Measurements from ENCODE around the gene IPO4. TPM values are rescaled to one million over a fixed set of nuclear protein-coding genes. Genes with fewer than 3 reads are reported as not detected.

The IPO4 gene
- total and polyA plus RNA-seq, 12 donors, result 19.1 to 84.9 (median 42.8) TPM

GRCh38 chr14:24130380-24130716 is 58.3 kb downstream of the IPO4 start, which contains the start of gene FITM1:
Gene FITM1 (plus strand): TSS chr14:24130659. CDS start chr14:24131564, 905 bp downstream.
- 79 to 90% (median 83%) methylated on average over 5 of the region's 5 CpGs for WGBS, 4 donors
- H3K4me3 ChIP-seq, result no peak within 1 kb of the TSS
- H3K27ac ChIP-seq, result peak within 1 kb of the TSS; percentile 9 to 89 (median 72)
- no peaks in the 10 kb centered on the region for H3K36me3 ChIP-seq (replicated peaks in 1 of 2)
- no peaks in the 10 kb centered on the region for H3K9me3 ChIP-seq (replicated peaks in 1 of 3)
- peaks cover 18 to 28% of the 10 kb centered on the region in 2 donors for H3K4me1 ChIP-seq (replicated peaks in 1 of 2)
- no peaks in the 10 kb centered on the region for H3K27me3 ChIP-seq
- DNase-seq, result no peak
- intact Hi-C loops (cut with DNase I), result no loop called here
- TF ChIP-seq CTCF (IDR thresholded peaks at IDR 0.05) (no peak), POLR2A (IDR thresholded peaks at IDR 0.05) (no peak)

Small RNA genes within 50 kb of the gene (microRNA-seq; reads per million reads assigned to microRNA genes)
- 0 to 0.45 (median 0) reads per million in 3 donors for gene MIR7703

Small RNA genes within 50 kb of the gene (small RNA-seq; reads per million reads assigned to genes)
- gene AL136295.4 (0 reads per million in 2 donors), gene CHMP4A (0 reads per million in 2 donors), gene IPO4 (0 to 0.24 reads per million in 2 donors), gene IRF9 (0 to 0.12 reads per million in 2 donors), gene MDP1 (0 to 0.12 reads per million in 2 donors), gene RNA5SP383 (0.36 to 0.58 reads per million in 2 donors)

Other genes starting within 250 kb of the IPO4 start
Only the 30 nearest of the 34 such genes appear.
- gene DHRS4L2, start 199.9 kb downstream of the IPO4 start, total RNA-seq, result 10 to 100 TPM; 14.8 to 56.4 (median 33.5) TPM
- 10 to 100 TPM; 41.5 to 52.3 (median 45.7) TPM for gene DHRS4L2, start 199.9 kb downstream of the IPO4 start, polyA plus RNA-seq
- gene CARMIL3, start 136.8 kb downstream of the IPO4 start, total RNA-seq, result 1 to 10 TPM in 2 of 9 donors, under 1 TPM in 6, not detected in 1; 0.17 to 1.1 (median 0.68) TPM
- 1 to 10 TPM in 2 of 3 donors, under 1 TPM in 1; 0.73 to 5.8 (median 1.7) TPM for gene CARMIL3, start 136.8 kb downstream of the IPO4 start, polyA plus RNA-seq
- 1 to 10 TPM in 1 of 9 donors, under 1 TPM in 1, not detected in 7; 0.97 to 1.4 TPM for gene CPNE6, start 117.3 kb downstream of the IPO4 start, total RNA-seq
- under 1 TPM; 0.07 to 0.22 (median 0.16) TPM for gene CPNE6, start 117.3 kb downstream of the IPO4 start, polyA plus RNA-seq
- gene PCK2, start 94.5 kb downstream of the IPO4 start, total RNA-seq, result 10 to 100 TPM in 7 of 9 donors, 1 to 10 TPM in 2; 4.4 to 37.0 (median 18.4) TPM
- 10 to 100 TPM in 2 of 3 donors, 1 to 10 TPM in 1; 7.9 to 17.9 (median 10.5) TPM for gene PCK2, start 94.5 kb downstream of the IPO4 start, polyA plus RNA-seq
- gene DCAF11, start 74.0 kb downstream of the IPO4 start, total RNA-seq, result 100 to 1,000 TPM in 8 of 9 donors, 10 to 100 TPM in 1; 88.9 to 401 (median 143) TPM
- gene DCAF11, start 74.0 kb downstream of the IPO4 start, polyA plus RNA-seq, result 10 to 100 TPM; 40.4 to 94.0 (median 42.3) TPM
- gene NRL, start 73.9 kb downstream of the IPO4 start, total RNA-seq, result 10 to 100 TPM in 1 of 9 donors, 1 to 10 TPM in 8; 3.3 to 20.2 (median 4.7) TPM
- 1 to 10 TPM; 2.2 to 3.5 (median 3.1) TPM for gene NRL, start 73.9 kb downstream of the IPO4 start, polyA plus RNA-seq
- gene FITM1, start 58.2 kb downstream of the IPO4 start, total RNA-seq, result 10 to 100 TPM in 4 of 9 donors, 1 to 10 TPM in 5; 6.5 to 15.7 (median 9.7) TPM
- gene FITM1, start 58.2 kb downstream of the IPO4 start, polyA plus RNA-seq, result 10 to 100 TPM in 2 of 3 donors, 1 to 10 TPM in 1; 4.6 to 25.7 (median 13.4) TPM
- 100 to 1,000 TPM; 208 to 359 (median 277) TPM for gene PSME1, start 52.6 kb downstream of the IPO4 start, total RNA-seq
- 100 to 1,000 TPM; 205 to 386 (median 313) TPM for gene PSME1, start 52.6 kb downstream of the IPO4 start, polyA plus RNA-seq
- 10 to 100 TPM; 22.5 to 65.7 (median 40.5) TPM for gene EMC9, start 47.2 kb downstream of the IPO4 start, total RNA-seq
- 100 to 1,000 TPM in 2 of 3 donors, 10 to 100 TPM in 1; 21.6 to 149 (median 127) TPM for gene EMC9, start 47.2 kb downstream of the IPO4 start, polyA plus RNA-seq
- 100 to 1,000 TPM; 107 to 362 (median 191) TPM for gene PSME2, start 42.2 kb downstream of the IPO4 start, total RNA-seq
- 100 to 1,000 TPM; 388 to 752 (median 687) TPM for gene PSME2, start 42.2 kb downstream of the IPO4 start, polyA plus RNA-seq
- gene RNF31, start 41.3 kb downstream of the IPO4 start, total RNA-seq, result 100 to 1,000 TPM in 1 of 9 donors, 10 to 100 TPM in 8; 32.8 to 165 (median 59.7) TPM
- gene RNF31, start 41.3 kb downstream of the IPO4 start, polyA plus RNA-seq, result 100 to 1,000 TPM in 2 of 3 donors, 10 to 100 TPM in 1; 59.3 to 351 (median 198) TPM
- gene IRF9, start 27.6 kb downstream of the IPO4 start, total RNA-seq, result 100 to 1,000 TPM in 4 of 9 donors, 10 to 100 TPM in 5; 32.4 to 119 (median 98.3) TPM
- gene IRF9, start 27.6 kb downstream of the IPO4 start, polyA plus RNA-seq, result 100 to 1,000 TPM; 118 to 151 (median 129) TPM
- 10 to 100 TPM in 4 of 9 donors, 1 to 10 TPM in 5; 1.3 to 18.5 (median 9.4) TPM for gene REC8, start 16.7 kb downstream of the IPO4 start, total RNA-seq
- gene REC8, start 16.7 kb downstream of the IPO4 start, polyA plus RNA-seq, result 100 to 1,000 TPM in 1 of 3 donors, 10 to 100 TPM in 1, 1 to 10 TPM in 1; 3.6 to 111 (median 38.9) TPM
- 100 to 1,000 TPM in 2 of 9 donors, 10 to 100 TPM in 7; 60.0 to 123 (median 90.4) TPM for gene TM9SF1, start 6.6 kb upstream of the IPO4 start, total RNA-seq
- gene TM9SF1, start 6.6 kb upstream of the IPO4 start, polyA plus RNA-seq, result 10 to 100 TPM; 43.7 to 67.2 (median 56.1) TPM
- gene TSSK4, start 16.9 kb upstream of the IPO4 start, total RNA-seq, result under 1 TPM in 1 of 9 donors, not detected in 8; 0.46 TPM
- gene TSSK4, start 16.9 kb upstream of the IPO4 start, polyA plus RNA-seq, result under 1 TPM in 1 of 3 donors, not detected in 2; 0.07 TPM
- gene CHMP4A, start 24.7 kb upstream of the IPO4 start, total RNA-seq, result 10 to 100 TPM; 32.9 to 68.6 (median 56.5) TPM
- gene CHMP4A, start 24.7 kb upstream of the IPO4 start, polyA plus RNA-seq, result 100 to 1,000 TPM in 2 of 3 donors, 10 to 100 TPM in 1; 71.1 to 118 (median 104) TPM
- gene MDP1, start 27.2 kb upstream of the IPO4 start, total RNA-seq, result 10 to 100 TPM; 20.3 to 53.7 (median 28.6) TPM
- gene MDP1, start 27.2 kb upstream of the IPO4 start, polyA plus RNA-seq, result 10 to 100 TPM; 32.2 to 40.2 (median 39.4) TPM
- 100 to 1,000 TPM; 154 to 454 (median 216) TPM for gene NEDD8, start 43.6 kb upstream of the IPO4 start, total RNA-seq
- gene NEDD8, start 43.6 kb upstream of the IPO4 start, polyA plus RNA-seq, result 100 to 1,000 TPM; 136 to 448 (median 215) TPM
- gene GMPR2, start 44.1 kb upstream of the IPO4 start, total RNA-seq, result 100 to 1,000 TPM in 8 of 9 donors, 10 to 100 TPM in 1; 92.5 to 188 (median 131) TPM
- gene GMPR2, start 44.1 kb upstream of the IPO4 start, polyA plus RNA-seq, result 100 to 1,000 TPM in 1 of 3 donors, 10 to 100 TPM in 2; 70.6 to 103 (median 98.0) TPM
- 100 to 1,000 TPM in 5 of 9 donors, 10 to 100 TPM in 4; 76.3 to 216 (median 101) TPM for gene TINF2, start 53.8 kb upstream of the IPO4 start, total RNA-seq
- 100 to 1,000 TPM in 2 of 3 donors, 10 to 100 TPM in 1; 57.8 to 179 (median 103) TPM for gene TINF2, start 53.8 kb upstream of the IPO4 start, polyA plus RNA-seq
- 1 to 10 TPM in 3 of 9 donors, under 1 TPM in 5, not detected in 1; 0.28 to 1.4 (median 0.88) TPM for gene TGM1, start 74.4 kb upstream of the IPO4 start, total RNA-seq
- gene TGM1, start 74.4 kb upstream of the IPO4 start, polyA plus RNA-seq, result 1 to 10 TPM in 2 of 3 donors, under 1 TPM in 1; 0.44 to 2.7 (median 2.2) TPM
- gene RABGGTA, start 82.8 kb upstream of the IPO4 start, total RNA-seq, result 10 to 100 TPM; 26.0 to 40.0 (median 32.3) TPM
- 100 to 1,000 TPM in 1 of 3 donors, 10 to 100 TPM in 2; 15.7 to 124 (median 90.7) TPM for gene RABGGTA, start 82.8 kb upstream of the IPO4 start, polyA plus RNA-seq
- gene DHRS1, start 111.0 kb upstream of the IPO4 start, total RNA-seq, result 10 to 100 TPM; 11.4 to 68.1 (median 36.1) TPM
- 10 to 100 TPM; 19.8 to 38.7 (median 37.6) TPM for gene DHRS1, start 111.0 kb upstream of the IPO4 start, polyA plus RNA-seq
- gene NOP9, start 111.0 kb upstream of the IPO4 start, total RNA-seq, result 10 to 100 TPM in 8 of 9 donors, 1 to 10 TPM in 1; 9.2 to 28.2 (median 18.2) TPM
- gene NOP9, start 111.0 kb upstream of the IPO4 start, polyA plus RNA-seq, result 10 to 100 TPM in 2 of 3 donors, 1 to 10 TPM in 1; 9.1 to 21.1 (median 16.8) TPM
- gene CIDEB, start 119.2 kb upstream of the IPO4 start, total RNA-seq, result 10 to 100 TPM; 16.4 to 80.3 (median 40.5) TPM
- gene CIDEB, start 119.2 kb upstream of the IPO4 start, polyA plus RNA-seq, result 10 to 100 TPM; 17.5 to 73.7 (median 37.4) TPM
- 10 to 100 TPM in 2 of 9 donors, 1 to 10 TPM in 6, under 1 TPM in 1; 0.42 to 11.1 (median 4.2) TPM for gene LTB4R2, start 121.3 kb upstream of the IPO4 start, total RNA-seq
- 1 to 10 TPM in 2 of 3 donors, under 1 TPM in 1; 0.57 to 2.7 (median 1.8) TPM for gene LTB4R2, start 121.3 kb upstream of the IPO4 start, polyA plus RNA-seq
- gene LTB4R, start 122.7 kb upstream of the IPO4 start, total RNA-seq, result 10 to 100 TPM in 5 of 9 donors, 1 to 10 TPM in 4; 1.4 to 21.0 (median 11.0) TPM
- gene LTB4R, start 122.7 kb upstream of the IPO4 start, polyA plus RNA-seq, result 10 to 100 TPM in 2 of 3 donors, 1 to 10 TPM in 1; 9.4 to 30.2 (median 17.5) TPM
- 10 to 100 TPM in 5 of 9 donors, 1 to 10 TPM in 4; 3.9 to 34.0 (median 12.5) TPM for gene ADCY4, start 146.3 kb upstream of the IPO4 start, total RNA-seq
- gene ADCY4, start 146.3 kb upstream of the IPO4 start, polyA plus RNA-seq, result 10 to 100 TPM in 2 of 3 donors, 1 to 10 TPM in 1; 4.5 to 70.1 (median 45.8) TPM
- 10 to 100 TPM in 1 of 9 donors, 1 to 10 TPM in 6, under 1 TPM in 2; 0.50 to 10.4 (median 3.6) TPM for gene RIPK3, start 151.2 kb upstream of the IPO4 start, total RNA-seq
- 1 to 10 TPM; 1.5 to 8.0 (median 4.6) TPM for gene RIPK3, start 151.2 kb upstream of the IPO4 start, polyA plus RNA-seq
- gene NFATC4, start 179.4 kb upstream of the IPO4 start, total RNA-seq, result 100 to 1,000 TPM in 2 of 9 donors, 10 to 100 TPM in 7; 17.0 to 164 (median 48.2) TPM
- 100 to 1,000 TPM in 2 of 3 donors, 10 to 100 TPM in 1; 11.8 to 505 (median 390) TPM for gene NFATC4, start 179.4 kb upstream of the IPO4 start, polyA plus RNA-seq